Endothelial cell of umbilical vein (primary cell): ENCODE measurements around the gene SPRED3. TPM values are rescaled to one million over a fixed set of nuclear protein-coding genes. Genes with fewer than 3 reads are reported as not detected.

Source experiments
- BruUV-seq: library from RNA; stranded (reverse); fragments of 400-500 nt; replicated peaks from 2 replicates; lab custom pipeline; 2021; lab: Mats Ljungman, UMichigan
- CTCF ChIA-PET: fragments of 300-600, 350-600 bp; sonication (Branson Sonifier 250); formaldehyde crosslinking; loops from one replicate; lab custom pipeline; 2021; ENCODE audit warnings: antibody characterized with exemption, inconsistent platforms; lab: Charles Lee
- POLR2A ChIA-PET: fragments of 300-600, 350-600 bp; sonication (Branson Sonifier 250); formaldehyde crosslinking; loops from one replicate; lab custom pipeline; 2021; ENCODE audit warnings: antibody characterized with exemption, inconsistent platforms; lab: Charles Lee
- DNase-seq: peaks from one replicate; pipeline ENCODE4 v3.0.0-alpha.2; 2011; ENCODE audit warnings: low read depth, low spot score
- FAIRE-seq: peaks from 2 replicates; lab custom pipeline; 2011; peaks lifted over from hg19 to GRCh38; lab: Jason Lieb, UNC
- H2AFZ ChIP-seq: 2 replicates; pipeline ENCODE4 v1.6.0; 2012; ENCODE audit warnings: low read depth, low read length, control low read depth, inconsistent platforms
- H3K27ac ChIP-seq: 2 replicates; pipeline ENCODE4 v1.5.1; 2011; ENCODE audit warnings: low read depth, mild to moderate bottlenecking, control low read depth, low read length, moderate library complexity; ENCODE audit not compliant: insufficient read depth
- H3K27me3 ChIP-seq, 2 experiments: 2 replicates each; pipeline versions ENCODE4 v1.6.0 to v1.6.1; 2011; ENCODE audit warnings: low read length in 2 of 2, mixed read lengths in 1 of 2; ENCODE audit not compliant: control insufficient read depth in 2 of 2, insufficient read depth in 2 of 2
- H3K36me3 ChIP-seq, 2 experiments: 2 replicates in 1 of 2; 3 replicates in 1 of 2; pipeline ENCODE4 v1.5.1; 2011; ENCODE audit warnings: low read length in 2 of 2, mild to moderate bottlenecking in 1 of 2, moderate library complexity in 1 of 2; ENCODE audit not compliant: control insufficient read depth in 2 of 2, insufficient read depth in 2 of 2; ENCODE audit errors: extremely low read depth in 1 of 2
- H3K4me1 ChIP-seq: 3 replicates; pipeline ENCODE4 v1.5.1; 2011; ENCODE audit warnings: mild to moderate bottlenecking, low read length; ENCODE audit not compliant: control insufficient read depth, insufficient read depth; ENCODE audit errors: extremely low read depth
- H3K4me2 ChIP-seq: 2 replicates; pipeline ENCODE4 v1.6.1; 2011; ENCODE audit warnings: low read length, control low read depth, mixed read lengths; ENCODE audit not compliant: insufficient read depth
- H3K4me3 ChIP-seq, 3 experiments: fragments of 200-600 bp in 1 of 3; sonication (generic), shearing (Covaris generic) in 1 of 3; replicated peaks in 1 of 3; 2 replicates each; pipeline ENCODE4 v1.5.1; 2011 to 2016; ENCODE audit warnings: control low read depth in 3 of 3, low read length in 3 of 3, mild to moderate bottlenecking in 2 of 3, inconsistent platforms in 1 of 3, low read depth in 1 of 3, moderate library complexity in 1 of 3; ENCODE audit not compliant: insufficient read depth in 1 of 3
- H3K79me2 ChIP-seq: 2 replicates; pipeline ENCODE4 v1.6.0; 2012; ENCODE audit warnings: low read length, inconsistent platforms; ENCODE audit not compliant: control insufficient read depth, insufficient read depth
- H3K9ac ChIP-seq: replicated peaks from 2 replicates; pipeline ENCODE3; 2011; ENCODE audit warnings: low read length, control low read depth; ENCODE audit not compliant: insufficient read depth; ENCODE audit errors: extremely low read depth
- H3K9me1 ChIP-seq: replicated peaks from 3 replicates; pipeline ENCODE4 v1.6.0; 2011; ENCODE audit warnings: mild to moderate bottlenecking, low read length; ENCODE audit not compliant: control insufficient read depth, insufficient read depth; ENCODE audit errors: extremely low read depth
- H3K9me3 ChIP-seq: replicated peaks from 2 replicates; pipeline ENCODE4 v1.5.1; 2012; ENCODE audit warnings: low read length, inconsistent platforms; ENCODE audit not compliant: control insufficient read depth, insufficient read depth
- H4K20me1 ChIP-seq: replicated peaks from 2 replicates; pipeline ENCODE3; 2011; ENCODE audit warnings: mild to moderate bottlenecking, low read length; ENCODE audit not compliant: control insufficient read depth, insufficient read depth; ENCODE audit errors: extremely low read depth
- EZH2 ChIP-seq: IDR thresholded peaks from 2 replicates; pipeline ENCODE4 v1.6.1; 2012; ENCODE audit warnings: borderline replicate concordance, low read depth, mild to moderate bottlenecking, moderate library complexity, low read length, inconsistent platforms; ENCODE audit not compliant: severe bottlenecking
- FOS ChIP-seq: IDR thresholded peaks from 2 replicates; pipeline ENCODE4 v1.6.1; 2011; ENCODE audit warnings: mild to moderate bottlenecking, low read length, moderate library complexity, borderline replicate concordance; ENCODE audit not compliant: insufficient read depth
- GATA2 ChIP-seq: IDR thresholded peaks from 2 replicates; pipeline ENCODE4 v1.7.0; 2011; ENCODE audit warnings: low read depth, mild to moderate bottlenecking, moderate library complexity, mixed read lengths, low read length; ENCODE audit not compliant: insufficient read length, insufficient read depth
- JUN ChIP-seq: IDR thresholded peaks from 2 replicates; pipeline ENCODE4 v1.6.1; 2011; ENCODE audit warnings: borderline replicate concordance, low read depth; ENCODE audit not compliant: insufficient read length, insufficient read depth
- MYC ChIP-seq: IDR thresholded peaks from one replicate; pipeline ENCODE4 v1.6.1; 2011; ENCODE audit warnings: mild to moderate bottlenecking, low read depth, low read length
- POLR2A ChIP-seq: IDR thresholded peaks from 2 replicates; pipeline ENCODE4 v1.6.1; 2012; ENCODE audit warnings: low read depth, mild to moderate bottlenecking, control low read depth, low read length
- POLR2AphosphoS5 ChIP-seq: IDR thresholded peaks from 2 replicates; pipeline ENCODE4 v1.6.1; 2012; ENCODE audit warnings: low read depth, mild to moderate bottlenecking, control low read depth, low read length, moderate library complexity; ENCODE audit not compliant: insufficient read depth
- dilution Hi-C: fragments of 300-500 bp; cut with MboI; formaldehyde crosslinking; loops from one replicate; pipeline ENCODE4 v1.15.0; 2019; ENCODE audit warnings: low sequenced_read_pairs; ENCODE audit not compliant: extremely low pct_ligation_motif_present
- intact Hi-C: fragments of 100-400 bp; cut with micrococcal nuclease; formaldehyde crosslinking; loops from one replicate; pipeline ENCODE4 v1.10.0; 2022
- polyA plus RNA-seq, 4 experiments: library from polyadenylated mRNA; depleted of rRNA in 3 of 4; stranded (reverse) in 3 of 4; unstranded in 1 of 4; fragments of >200 nt; gene quantifications; 2 replicates each; pipeline versions ENCODE4 v1.2.1 to v1.2.3, GENCODE V29; 2011 to 2012; ENCODE audit warnings: missing spikeins in 1 of 4
- total RNA-seq: library from RNA; stranded (reverse); gene quantifications from 2 replicates; pipeline ENCODE4 v1.2.3, GENCODE V29; 2021
- TF ChIP-seq, protein P1 (sequence below): IDR thresholded peaks from 2 replicates; pipeline ENCODE4 v1.6.1; 2011; ENCODE audit not compliant: insufficient read depth, insufficient read length
- TF ChIP-seq, protein P2 (sequence below), 2 donors: IDR thresholded peaks; 1 replicate in 1 of 2; 2 replicates in 1 of 2; pipeline ENCODE4 v1.5.1; 2011; ENCODE audit warnings: low read length in 2 of 2, mild to moderate bottlenecking in 2 of 2, moderate library complexity in 2 of 2, control low read depth in 1 of 2, inconsistent platforms in 1 of 2, low read depth in 1 of 2; ENCODE audit not compliant: insufficient read depth in 1 of 2; ENCODE audit errors: extremely low read depth in 1 of 2

SPRED3 gene
- total and polyA plus RNA-seq, 2 donors (not counting 3 experiments of a cell fraction or from before 2014, with no cell fraction given), result 5.7 to 15.7 TPM

DNA sequence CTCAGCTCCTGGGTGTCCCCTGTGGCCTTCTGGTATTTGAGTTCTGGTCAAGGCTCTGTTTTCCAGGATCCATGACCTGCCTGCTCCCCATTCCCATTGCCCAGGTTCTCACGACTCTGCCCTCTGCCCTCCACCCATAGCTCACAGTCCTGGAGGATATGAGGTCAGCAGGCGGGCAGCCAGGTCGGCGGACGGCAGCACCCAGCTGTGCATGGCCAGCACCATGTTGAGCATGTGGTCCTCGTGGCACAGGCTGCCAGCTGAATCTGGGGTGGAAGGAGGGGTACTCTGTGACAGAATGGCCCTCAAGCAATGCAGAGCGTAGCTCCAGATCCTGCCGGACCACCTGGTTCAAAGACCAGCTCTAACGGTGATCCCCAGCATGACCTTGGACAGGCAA lies 32.4 kb downstream of the SPRED3 start:
- intact Hi-C loops, result no loop called here

More for the DNA sequence above, 32.4 kb downstream of the SPRED3 start:
- H3K9me3 ChIP-seq, result no peaks in the 10 kb centered on the region
- H3K4me1 ChIP-seq, result no peaks in the 10 kb centered on the region
- no peak for FAIRE-seq
- POLR2A ChIA-PET, result no interaction called here
- H4K20me1 ChIP-seq, result no peaks in the 10 kb centered on the region
- H3K27ac ChIP-seq, result no peak overlapping the region
- no peak for TF ChIP-seq EZH2
- no peak for TF ChIP-seq FOS
- TF ChIP-seq, protein P1, sequence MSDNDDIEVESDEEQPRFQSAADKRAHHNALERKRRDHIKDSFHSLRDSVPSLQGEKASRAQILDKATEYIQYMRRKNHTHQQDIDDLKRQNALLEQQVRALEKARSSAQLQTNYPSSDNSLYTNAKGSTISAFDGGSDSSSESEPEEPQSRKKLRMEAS, result no peak
- TF ChIP-seq GATA2, result no peak
- no peak for TF ChIP-seq POLR2A
- TF ChIP-seq, protein P2, sequence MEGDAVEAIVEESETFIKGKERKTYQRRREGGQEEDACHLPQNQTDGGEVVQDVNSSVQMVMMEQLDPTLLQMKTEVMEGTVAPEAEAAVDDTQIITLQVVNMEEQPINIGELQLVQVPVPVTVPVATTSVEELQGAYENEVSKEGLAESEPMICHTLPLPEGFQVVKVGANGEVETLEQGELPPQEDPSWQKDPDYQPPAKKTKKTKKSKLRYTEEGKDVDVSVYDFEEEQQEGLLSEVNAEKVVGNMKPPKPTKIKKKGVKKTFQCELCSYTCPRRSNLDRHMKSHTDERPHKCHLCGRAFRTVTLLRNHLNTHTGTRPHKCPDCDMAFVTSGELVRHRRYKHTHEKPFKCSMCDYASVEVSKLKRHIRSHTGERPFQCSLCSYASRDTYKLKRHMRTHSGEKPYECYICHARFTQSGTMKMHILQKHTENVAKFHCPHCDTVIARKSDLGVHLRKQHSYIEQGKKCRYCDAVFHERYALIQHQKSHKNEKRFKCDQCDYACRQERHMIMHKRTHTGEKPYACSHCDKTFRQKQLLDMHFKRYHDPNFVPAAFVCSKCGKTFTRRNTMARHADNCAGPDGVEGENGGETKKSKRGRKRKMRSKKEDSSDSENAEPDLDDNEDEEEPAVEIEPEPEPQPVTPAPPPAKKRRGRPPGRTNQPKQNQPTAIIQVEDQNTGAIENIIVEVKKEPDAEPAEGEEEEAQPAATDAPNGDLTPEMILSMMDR (IDR thresholded peaks at IDR 0.05; ENCODE audit: extremely low read depth in 1 of 2, insufficient read depth in 1 of 2, low read depth in 1 of 2, low read length in 2 of 2), result no peak
- no peak for TF ChIP-seq JUN
- no peak for TF ChIP-seq POLR2AphosphoS5
- TF ChIP-seq MYC, result no peak
- no peak overlapping the region for H2AFZ ChIP-seq
- H3K4me3 ChIP-seq, result no peak overlapping the region
- dilution Hi-C loops, result no loop called here
- no peak overlapping the region for H3K4me2 ChIP-seq
- no peaks in the 10 kb centered on the region for H3K27me3 ChIP-seq
- H3K9ac ChIP-seq, result no peak overlapping the region
- CTCF ChIA-PET, result interaction anchor here (0.6 to 1.9 kb wide), 2 partner anchors 18 to 585 kb away, joined by 3 to 5 read pairs; partner anchors contain the start of gene FAM98C
- H3K9me1 ChIP-seq, result no peaks in the 10 kb centered on the region
- no peak for DNase-seq
- BruUV-seq, result no TSS peak
- H3K79me2 ChIP-seq, result no peaks in the 10 kb centered on the region
- no peaks in the 10 kb centered on the region for H3K36me3 ChIP-seq
